Fibroblast of skin of scalp (primary cell): ENCODE results near the gene VAPA.

ENCODE experiments used
- DNase-seq: peaks from one replicate; pipeline ENCODE4 v3.0.0-alpha.2; 2013

VAPA gene

DNA sequence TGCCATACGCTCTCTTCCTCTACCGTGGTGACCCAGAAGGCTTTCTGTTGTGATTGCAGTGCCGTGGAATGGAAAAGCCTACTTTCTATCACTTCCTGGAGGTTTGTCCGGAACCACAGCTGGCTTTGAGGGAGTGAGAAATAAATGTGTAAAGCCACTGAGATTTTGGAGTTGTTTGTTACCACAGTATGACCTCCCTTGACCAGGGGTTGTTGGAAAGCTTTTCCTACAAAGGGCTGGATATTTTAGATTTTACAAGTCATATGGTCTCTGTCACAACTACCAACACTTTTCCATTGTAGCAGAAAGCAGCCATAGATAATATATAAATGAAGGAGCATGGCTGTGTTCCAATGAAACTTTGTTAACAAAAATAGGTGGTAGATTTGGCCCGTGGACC lies 70.3 kb downstream of the VAPA start:
- DNase-seq = no peak

DNA sequence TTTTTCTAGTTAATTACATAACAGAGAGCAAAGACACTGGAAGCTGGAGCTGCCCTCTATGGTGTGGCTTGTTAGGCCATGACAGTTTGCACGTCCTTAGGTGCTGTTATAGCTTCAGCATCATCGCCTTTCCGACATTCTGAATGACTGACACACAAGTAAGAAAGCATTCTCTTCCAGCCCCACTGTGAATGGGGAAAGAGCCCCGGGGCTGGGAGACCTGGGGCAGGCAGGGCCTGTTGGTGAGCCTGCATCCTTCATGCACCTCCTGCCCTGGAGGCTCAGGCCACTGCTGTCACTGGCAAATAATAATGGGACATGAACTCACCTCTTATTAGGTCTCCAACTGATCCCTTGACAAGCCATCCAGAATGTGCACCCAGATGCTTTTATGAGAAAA lies 71.8 kb downstream of the VAPA start:
- no peak for DNase-seq

DNA sequence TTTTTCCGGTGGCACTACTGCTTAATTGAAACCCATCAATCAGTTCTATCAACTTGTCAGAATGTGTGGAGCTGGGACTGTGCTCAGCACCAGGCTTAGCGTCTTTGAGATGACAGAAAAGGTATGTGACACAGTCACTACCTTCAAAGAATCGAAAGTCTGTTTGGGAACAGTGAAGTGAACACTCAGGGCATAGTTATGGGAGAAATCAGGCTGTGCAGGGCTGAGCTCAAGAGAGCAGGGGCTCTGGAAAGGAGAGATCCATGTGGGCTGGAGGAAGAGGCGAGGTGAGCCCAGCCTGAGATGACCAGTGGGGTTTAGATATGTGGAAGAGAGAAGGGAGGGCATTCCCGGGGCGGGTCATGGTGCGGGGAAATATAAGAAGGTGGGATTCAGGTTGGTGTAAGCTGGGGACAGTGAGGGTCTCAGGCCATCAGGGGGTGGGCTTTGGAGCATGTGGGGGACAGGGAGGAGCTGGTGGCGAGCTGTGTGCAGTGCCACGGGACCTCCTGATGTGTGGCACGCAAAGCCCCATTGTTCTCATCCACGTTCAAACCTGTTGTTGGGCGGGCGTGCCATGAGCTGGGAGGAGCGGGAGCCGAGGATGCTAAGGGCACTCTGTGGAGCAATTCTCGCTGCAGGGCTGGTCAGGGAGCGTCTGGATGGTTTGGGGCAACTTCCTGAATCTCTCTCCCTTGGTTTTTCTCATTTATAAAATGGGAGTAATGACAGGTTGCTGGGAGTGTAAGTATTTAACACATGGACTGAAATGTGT lies 72.5 kb downstream of the VAPA start:
- DNase-seq = no peak

DNA sequence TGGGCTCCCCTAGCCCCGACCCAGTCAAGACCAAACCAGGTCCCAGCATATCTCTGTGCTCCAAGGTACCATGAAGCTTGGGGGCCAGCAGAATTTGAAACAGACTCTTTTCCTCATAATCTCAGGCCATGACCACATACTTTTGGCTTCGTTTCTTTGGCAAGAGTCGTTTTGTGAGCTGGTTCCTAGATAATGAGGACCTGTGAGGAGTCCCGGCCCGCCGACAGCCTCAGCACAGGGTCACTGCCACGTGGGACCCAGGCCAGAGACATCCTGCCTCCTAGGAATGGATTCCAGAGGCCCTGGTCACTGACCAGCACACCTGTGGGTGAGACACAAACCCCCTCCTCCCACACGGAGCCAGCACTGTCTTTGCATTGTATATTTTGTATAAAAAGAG lies 73.5 kb downstream of the VAPA start:
- no peak for DNase-seq

DNA sequence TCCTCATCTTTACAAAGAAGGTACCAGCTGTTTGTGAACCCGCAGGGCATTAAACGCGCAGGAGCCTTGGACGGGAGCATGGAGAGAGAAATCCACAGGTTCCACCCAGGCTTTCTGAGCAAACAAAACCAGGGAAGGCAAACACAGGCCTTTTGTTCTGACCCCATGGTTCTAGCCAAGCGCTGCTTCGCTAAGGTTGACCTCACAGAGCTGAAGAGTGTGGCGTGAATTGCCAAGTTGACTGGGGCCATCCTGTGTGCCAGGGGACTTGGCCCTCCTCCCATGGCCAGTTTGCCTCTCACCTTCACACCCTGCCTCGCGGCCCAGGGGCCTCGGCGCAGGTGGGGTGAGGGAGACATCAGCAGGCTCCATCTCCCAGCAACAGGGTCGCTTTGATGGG lies 74.1 kb downstream of the VAPA start:
- no peak for DNase-seq

DNA sequence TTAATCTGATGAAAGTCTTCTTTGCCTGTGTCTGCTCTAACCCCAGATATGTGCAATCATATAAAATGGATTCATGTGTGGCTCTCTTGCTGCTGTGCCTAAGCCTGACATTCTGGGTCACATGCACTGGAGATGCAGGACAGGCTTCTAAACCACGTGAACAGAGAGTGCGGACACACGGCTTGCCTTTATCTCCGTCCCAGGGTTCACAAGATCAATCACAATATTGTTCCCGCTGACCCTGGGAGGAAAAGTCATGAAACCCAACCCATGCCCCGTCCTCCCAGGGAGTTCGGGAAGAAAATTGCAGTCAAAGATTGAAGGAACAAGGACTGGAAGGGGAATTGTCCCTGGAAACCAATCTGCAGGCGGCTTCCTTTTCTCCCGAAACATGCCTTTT lies 74.8 kb downstream of the VAPA start:
- no peak for DNase-seq

DNA sequence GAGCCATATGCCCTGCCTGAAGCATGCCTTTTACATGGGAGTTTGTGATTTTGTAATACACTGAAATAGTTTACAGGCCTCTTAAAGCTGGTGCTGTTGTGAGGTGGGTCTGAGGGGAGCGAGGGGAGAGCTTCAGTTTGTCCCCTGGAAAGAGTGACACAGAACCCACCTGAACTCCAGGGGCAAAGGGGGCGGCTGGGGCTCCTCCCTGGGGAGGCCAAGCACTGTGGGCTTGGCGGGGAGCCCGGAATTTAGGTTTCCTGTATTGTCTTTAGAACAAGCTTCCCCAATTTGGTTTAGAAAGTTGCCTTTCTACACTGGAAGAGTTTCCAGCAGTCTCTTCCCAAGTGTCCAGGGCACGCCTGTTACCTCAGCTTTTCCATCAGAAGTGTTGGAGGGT lies 75.7 kb downstream of the VAPA start:
- no peak for DNase-seq

DNA sequence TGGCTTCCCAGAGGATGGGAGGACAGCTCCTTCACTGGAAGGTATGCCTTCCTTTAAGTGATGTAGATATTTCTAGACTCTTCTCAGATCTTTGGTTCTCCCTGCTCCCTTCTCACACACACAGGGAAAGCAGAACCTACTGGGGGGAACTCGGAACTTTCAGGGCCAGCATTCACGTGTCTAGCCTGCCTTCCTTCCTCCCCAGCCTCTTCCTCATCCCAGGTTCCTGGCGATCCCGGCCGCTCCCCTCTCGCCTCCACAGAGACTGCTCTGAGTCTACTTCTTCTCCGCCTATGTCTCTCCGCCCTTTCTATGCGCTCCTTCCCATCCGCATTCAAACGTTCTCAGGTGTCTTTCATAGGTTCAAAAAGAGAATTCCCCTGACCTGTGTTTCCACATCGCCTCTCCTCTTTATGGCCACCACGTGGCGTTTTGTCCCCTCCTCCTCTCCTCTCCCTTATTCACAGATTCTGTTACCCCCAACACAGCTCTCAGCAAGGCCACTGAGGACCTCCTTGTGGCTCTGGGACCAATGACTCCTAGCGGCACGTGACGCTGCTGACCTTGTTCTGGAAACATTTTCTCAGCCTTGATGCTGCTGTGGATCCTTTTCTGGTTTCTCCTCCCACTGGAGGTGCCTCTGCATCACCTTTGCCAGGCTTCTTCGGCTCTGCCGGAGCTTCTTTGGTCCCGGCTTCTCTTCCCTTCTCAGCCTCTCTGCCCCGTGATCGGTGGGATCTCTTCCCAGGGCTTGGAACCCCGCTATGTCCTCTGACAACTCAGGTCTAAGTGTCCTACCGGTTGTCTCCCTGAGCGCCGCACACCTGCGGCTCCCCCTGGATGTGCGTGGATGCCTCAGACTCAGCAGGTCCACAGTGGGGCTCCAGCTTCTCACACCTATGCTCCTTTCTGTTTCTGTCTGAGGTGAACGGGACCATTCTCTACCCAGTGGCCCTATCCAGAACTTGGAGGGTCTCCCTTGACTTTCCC lies 77.5 kb downstream of the VAPA start:
- no peak for DNase-seq

DNA sequence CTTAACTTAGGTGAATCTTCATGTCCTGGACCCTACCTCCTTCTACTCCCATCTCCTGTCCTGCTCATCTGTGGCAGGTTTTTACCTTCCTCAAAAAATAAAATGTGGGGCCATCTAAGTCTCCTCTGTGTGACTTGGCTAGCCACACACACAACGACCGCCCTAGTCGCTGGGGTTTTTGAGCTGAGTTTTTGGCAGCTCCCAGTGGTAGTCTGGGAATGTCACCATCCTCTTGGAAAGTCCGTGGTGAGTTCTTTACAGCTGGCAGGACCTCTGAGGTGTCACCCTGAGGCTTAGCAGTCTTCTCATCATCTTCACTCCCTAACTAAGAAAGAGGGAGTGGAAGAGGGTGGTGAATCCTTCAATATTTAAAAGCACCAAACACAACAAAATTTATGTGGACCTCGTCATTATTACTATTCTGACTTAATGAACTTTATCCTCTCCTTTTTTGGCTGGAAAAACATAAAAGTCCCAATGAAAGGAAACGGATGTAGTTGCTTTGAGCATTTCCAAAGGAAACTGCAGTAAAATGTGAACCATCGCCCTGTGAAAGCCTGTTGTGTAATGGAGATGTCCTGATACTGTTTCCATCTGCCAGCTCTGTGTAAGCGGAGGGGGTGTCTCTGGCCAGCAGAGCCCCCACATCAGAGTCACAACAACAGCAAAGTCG lies 78.6 kb downstream of the VAPA start:
- DNase-seq = no peak

DNA sequence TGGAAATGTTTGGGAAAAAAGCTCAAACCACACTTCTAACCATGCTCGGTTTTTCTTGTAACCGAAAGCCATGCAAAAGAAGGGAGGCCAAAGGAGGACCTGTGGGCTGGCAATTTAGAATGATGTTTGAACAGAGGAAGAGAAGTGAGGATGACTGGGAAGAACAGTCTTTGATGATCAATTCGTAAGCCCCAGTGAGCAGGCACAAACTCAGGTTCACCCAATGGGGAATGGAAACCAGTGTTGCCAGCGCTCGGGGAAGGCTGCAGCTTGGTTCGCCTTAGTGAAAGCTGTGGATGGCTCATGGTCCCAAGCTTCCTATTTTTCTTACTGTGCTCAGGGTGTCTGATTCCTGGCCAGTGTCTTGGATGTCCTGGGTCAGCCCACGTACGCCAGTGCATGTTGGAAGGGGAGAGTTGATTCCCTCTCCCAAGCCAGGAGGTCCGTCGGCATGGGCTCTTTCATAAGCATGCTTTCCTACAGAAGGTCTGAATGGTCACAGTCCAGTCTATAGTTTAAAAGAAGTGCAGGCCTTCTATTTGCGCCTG lies 79.2 kb downstream of the VAPA start:
- DNase-seq = no peak

DNA sequence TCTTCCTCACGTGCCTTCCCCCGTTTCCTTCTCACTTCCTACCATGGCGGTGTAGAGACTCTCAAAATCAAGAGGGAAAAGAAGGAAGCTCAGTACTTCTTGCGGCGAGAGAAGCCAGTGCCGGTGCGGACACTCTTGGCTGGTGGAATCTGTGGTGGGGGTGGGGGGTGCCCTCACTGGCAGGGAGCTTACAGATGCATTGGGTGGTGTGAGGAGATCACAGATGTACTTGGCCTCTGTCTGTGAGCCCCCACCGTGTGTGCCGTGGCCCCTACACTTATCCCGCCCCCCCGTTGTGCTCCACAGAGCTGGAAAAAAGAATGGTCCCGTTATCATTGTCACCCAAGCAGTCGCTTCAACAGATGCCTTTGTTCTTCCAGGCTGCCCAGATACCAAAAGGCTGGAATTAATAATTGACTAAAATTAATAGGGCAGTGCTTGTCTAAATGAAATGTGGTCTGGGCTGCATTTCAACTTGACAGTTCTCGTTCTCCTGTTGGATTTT lies 79.8 kb downstream of the VAPA start:
- no peak for DNase-seq

DNA sequence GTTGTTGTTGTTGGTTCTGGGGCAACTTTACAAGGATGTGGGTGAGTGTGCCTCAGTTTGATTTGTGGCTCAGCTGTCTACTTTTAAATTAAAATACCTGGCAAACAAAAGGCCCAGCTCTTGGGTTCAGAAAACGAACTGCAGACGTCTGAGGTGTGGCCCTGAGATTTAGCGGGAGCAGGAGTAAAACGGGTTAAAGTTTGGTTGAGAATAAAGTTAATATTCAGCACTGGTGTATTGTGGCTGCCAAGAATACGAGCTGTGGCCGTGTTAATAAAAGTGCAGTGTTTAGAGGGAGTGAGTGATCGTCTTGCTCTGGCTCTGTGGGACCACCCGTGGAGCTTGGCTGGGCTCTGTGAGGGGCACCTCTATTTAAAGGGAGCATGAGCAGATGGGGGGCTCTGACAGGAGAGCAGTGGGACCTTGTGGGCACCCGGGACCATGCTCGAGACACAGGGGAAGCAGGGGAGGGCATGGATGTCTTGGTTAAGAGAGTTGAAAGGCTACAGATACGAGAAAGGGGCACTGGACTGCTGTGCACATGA lies 80.3 kb downstream of the VAPA start:
- DNase-seq = no peak

DNA sequence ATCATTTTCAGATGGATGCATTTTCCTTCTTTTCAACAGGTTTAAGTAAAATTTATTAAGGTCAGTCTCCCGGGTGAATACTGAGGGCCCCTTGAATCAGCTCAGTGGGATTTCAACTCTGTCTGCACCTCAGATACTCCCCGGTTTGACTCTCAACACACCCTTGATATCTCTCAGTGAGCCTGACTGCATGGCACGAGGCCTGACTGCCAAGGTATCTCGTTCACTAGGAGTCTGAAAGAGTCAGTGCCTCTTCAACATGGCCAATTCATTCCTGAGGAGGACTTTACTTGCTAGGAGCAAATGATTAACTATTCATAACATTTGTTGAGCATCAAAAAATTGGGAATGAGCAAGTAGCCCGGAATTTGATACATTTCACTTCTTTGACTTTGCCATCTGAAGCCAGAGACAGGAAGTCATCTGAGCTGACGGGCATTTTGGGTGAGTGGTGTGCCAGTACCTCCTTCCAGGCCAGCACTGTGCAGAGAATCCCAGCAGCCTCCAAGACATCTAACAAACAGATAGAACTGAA lies 81.0 kb downstream of the VAPA start:
- no peak for DNase-seq

DNA sequence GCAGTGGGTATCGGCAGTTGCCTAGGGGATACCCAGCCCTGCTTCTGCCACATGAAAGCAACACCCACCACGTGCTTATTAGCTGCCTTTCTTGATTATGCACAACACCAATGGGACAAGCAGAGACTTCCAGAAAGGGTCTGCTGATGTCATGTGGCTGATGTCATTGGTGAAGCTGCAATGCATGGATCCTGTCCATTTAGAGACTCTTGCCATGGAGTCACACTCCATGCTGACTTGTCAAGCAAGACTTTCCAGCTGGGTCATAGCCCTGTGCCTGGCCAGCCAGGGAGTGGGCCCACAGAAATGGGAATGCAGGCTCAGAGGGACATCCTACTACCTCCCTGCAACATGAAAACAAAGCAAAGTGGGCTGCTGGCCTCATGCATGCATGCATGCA lies 81.8 kb downstream of the VAPA start:
- no peak for DNase-seq

DNA sequence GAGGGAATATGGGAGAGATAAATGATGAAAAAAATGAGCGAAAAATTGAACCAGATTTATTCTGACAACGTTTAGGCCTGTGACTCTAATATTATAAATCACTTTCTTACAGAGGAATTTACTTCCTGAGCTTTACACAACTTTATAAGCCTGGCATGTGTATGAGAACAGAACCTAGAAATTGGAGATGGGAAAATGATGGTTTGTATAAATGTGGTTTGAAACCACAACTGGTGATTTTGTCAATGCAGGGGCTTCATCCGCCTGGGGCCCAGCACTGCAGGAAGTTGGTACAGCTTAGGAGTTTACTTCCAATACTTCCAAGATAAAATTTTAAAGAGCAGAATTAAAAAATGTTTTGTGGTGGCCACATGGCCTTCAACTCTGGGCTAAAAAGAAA lies 82.3 kb downstream of the VAPA start:
- no peak for DNase-seq

DNA sequence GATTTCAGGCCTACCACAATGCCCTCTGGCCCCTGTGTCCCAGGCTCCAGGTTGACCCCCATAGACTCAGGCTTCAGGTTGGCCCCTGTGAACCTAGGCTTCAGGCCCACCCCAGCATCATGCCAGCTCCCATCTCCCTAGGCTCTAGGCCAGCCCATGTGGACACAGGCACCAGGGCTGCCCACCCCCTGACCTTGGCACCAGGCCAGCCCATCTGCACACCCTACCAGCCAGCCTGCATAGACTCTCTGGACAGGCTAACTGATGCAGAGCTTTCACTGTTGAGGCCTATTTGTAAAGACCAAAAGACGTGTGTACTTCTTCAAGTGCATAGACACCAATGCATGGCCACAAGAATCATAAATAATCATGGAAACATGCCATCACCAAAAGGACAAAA lies 83.9 kb downstream of the VAPA start:
- no peak for DNase-seq

DNA sequence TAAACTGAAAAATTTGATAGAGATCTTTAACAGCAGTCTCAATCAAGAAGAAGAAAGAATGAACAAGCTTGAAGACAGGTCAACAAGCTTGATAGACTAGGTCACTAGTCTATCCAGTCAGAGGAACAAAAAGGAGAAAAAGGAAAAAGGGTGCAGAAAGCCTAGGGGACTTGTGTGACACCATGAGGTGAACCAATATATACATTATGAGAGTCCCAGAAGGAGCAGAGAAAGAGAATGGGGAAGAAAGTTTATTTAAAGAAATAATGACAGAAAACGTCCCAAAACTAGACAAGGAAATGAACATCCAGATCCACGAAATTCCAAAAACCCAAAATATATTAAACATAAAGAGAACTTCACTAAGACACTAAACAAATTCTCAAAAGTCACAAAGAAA lies 84.5 kb downstream of the VAPA start:
- no peak for DNase-seq

DNA sequence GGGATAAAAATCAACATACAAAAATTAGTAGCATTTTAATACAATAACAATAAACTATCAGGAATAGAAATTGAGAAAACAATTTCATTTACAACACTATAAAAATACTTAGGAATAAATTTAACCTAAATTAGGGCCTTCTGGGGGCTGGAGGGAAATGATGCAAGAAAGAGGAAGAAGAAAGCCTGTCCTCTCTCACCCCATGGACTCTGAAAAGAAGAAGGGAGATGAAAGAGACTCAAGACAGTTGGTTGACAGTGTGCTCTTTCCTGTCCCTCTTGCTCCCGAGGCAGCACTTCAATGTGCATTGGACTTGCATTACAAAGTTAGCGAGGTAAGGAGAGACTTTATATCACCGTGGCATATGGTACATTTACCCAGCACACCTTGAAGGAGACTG lies 88.5 kb downstream of the VAPA start:
- DNase-seq = no peak

DNA sequence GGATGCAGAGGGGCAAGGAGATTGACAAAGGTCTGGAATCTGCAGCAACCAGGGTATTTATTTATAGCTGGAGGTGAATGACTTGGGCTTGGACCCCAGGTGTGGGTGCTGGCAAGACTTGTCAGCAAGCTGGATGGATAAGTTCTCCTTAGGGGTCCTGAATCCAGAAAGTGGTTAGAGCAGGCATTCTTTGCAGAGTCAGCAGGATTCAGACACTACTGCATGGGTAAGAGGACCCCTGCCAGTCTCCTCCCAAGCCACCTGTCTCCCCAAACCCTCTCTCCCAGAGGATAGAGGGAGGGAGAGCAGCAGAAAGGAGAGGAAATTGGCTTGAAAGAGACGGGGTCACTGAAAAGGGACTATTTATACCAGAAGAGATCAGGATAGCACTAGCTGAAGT lies 89.5 kb downstream of the VAPA start:
- no peak for DNase-seq

DNA sequence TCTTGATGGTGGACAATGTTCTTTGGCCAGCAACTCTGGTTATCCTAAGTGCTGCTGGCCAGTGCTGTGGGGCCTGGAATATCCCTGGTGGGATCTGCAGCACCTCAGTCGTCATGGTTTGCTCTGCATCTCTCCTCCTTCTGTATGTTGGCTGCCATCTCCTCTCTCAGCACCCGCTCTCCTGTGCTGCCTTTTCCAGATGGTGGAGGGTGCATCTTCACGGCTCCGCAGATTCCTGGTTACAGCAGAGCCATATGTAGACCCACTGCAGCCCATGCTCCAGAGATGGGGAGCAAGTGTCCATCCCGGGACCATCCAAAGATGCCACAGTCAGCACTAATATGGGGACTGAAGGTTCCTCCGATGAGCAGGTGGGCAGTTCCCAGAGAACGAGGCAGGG lies 90.0 kb downstream of the VAPA start:
- DNase-seq = no peak

DNA sequence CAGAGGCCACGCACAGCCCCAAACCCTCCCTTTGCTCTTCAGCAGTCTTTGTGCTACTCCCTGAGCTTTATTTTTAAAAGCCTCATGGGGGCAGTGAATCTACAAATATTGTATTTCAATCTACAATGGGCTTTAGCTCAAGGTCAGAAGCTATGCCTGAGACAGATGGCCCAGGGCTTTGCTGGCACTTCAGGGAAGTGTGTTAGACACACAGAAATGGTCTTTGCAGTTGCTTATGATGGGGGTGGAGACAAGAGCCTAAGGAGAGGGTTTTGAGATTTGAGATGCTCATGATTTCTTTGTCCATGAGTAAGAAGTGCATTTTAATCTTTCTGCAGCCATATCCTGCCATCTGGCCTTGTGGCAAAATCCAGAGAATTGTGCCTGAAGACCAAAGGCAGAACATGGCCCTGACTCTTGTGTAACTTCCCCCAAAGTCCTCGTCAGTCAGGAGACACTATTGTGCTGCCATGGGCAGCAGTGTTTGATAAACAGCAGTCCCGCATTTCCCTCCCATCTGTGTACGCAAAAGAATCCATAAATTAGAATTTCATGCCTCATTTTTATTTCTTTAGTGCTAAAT lies 92.6 kb downstream of the VAPA start:
- peak; percentile 64 for DNase-seq
